ENCODE results near the gene ZNF710.

DNA sequence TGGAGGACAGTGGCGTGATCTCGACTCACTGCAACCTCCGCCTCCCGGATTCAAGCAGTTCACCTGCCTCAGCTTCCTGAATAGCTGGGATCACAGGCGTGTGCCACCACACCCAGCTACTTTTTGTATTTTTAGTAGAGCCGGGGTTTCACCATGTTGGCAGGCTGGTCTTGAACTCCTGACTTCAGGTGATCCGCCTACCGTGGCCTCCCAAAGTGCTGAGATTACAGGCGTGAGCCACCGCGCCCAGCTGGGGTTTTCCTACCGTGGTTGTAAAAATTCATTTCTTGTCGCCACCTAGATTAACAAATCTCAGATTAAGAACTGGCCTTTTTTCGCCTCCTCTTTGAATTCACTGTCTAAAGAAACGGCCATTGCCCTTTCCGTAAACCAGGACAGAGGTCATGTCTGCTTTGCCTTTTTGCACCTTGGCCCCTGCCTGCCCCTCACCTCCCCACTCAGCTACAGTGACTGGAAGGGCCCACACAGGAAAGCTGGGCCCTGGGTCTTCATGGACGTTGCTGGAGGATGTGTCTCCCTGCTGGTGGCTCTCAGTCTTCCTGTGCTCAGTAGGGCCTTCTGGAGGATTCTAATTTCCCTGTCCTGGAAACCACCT, 17.2 kb downstream of the ZNF710 start:
- TF ChIP-seq CEBPB (IDR thresholded peaks at IDR 0.05) = no peak
- TF ChIP-seq NFIC (IDR thresholded peaks at IDR 0.05) = no peak
- TF ChIP-seq FOXM1 (IDR thresholded peaks at IDR 0.05; ENCODE audit: borderline replicate concordance, low read depth) = no peak
- TF ChIP-seq, protein P1, sequence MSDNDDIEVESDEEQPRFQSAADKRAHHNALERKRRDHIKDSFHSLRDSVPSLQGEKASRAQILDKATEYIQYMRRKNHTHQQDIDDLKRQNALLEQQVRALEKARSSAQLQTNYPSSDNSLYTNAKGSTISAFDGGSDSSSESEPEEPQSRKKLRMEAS (IDR thresholded peaks at IDR 0.05) = no peak
